Neuron (in vitro differentiated cells): ENCODE results near the gene LRRK1.

Experiments used
- H2AFZ ChIP-seq: one replicate; pipeline ENCODE4 v1.6.1; 2013; ENCODE audit warnings: low read depth, mild to moderate bottlenecking, inconsistent platforms, low read length, moderate library complexity
- H3K27me3 ChIP-seq: one replicate; pipeline ENCODE4 v1.6.1; 2013; ENCODE audit warnings: low read length; ENCODE audit not compliant: insufficient read depth
- H3K36me3 ChIP-seq: one replicate; pipeline ENCODE4 v1.6.1; 2013; ENCODE audit warnings: low read length; ENCODE audit not compliant: insufficient read depth
- H3K4me1 ChIP-seq: one replicate; pipeline ENCODE4 v1.6.1; 2013; ENCODE audit warnings: low read length; ENCODE audit not compliant: insufficient read depth
- H3K4me3 ChIP-seq: 2 replicates; pipeline ENCODE4 v1.5.1; 2013; ENCODE audit warnings: mild to moderate bottlenecking, low read length, moderate library complexity
- H3K9me3 ChIP-seq: one replicate; pipeline ENCODE4 v1.6.1; 2013; ENCODE audit warnings: low read length

The LRRK1 gene

DNA sequence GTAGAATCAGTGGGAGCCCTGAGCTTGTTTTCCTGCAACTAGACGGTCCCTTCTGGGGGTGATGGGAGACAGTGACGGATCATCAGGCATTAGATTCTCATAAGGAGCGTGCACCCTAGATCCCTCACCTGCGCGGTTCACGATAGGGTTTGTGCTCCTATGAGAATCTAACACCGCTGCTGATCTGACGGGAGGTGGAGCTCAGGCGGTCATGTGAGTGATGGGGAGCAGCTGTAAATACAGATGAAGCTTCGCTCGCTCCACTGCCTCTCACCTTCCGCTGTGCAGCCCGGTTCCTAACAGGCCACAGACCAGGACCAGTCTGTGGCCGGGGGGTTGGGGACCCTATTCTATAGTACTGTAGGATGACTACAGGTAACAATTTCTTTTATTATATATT lies 178.0 kb downstream of the LRRK1 start:
- peaks cover 8% of the 10 kb centered on the region for H3K4me1 ChIP-seq
- H3K36me3 ChIP-seq: no peaks in the 10 kb centered on the region

DNA sequence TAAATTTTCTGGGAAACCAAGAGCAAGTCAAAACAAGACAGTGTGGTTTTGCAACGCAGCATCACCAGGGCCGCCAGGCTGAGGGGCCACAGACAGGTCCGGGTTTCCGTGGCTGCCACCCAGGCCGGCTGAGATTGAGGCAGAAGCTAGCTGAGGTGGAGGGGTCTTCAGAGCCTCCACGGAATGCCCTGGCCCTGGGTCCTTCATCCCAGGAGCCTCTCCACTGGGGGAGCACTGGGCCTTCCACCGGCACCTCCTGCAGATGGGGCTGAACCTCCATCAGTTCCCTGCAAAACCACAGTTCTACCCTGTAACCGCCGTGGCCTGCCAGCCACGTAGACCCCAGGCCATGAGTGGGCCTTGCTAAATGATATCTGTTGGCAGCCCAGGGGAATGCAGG lies 180.0 kb downstream of the LRRK1 start:
- Histone ChIP-seq H2AFZ (no peak overlapping the region), H3K9me3 (peaks cover 1% of the 10 kb centered on the region), H3K27me3 (no peaks in the 10 kb centered on the region), H3K4me3 (no peak overlapping the region), H3K4me1 (no peaks in the 10 kb centered on the region), H3K36me3 (no peaks in the 10 kb centered on the region)

More for the DNA sequence above, 178.0 kb downstream of the LRRK1 start:
- no peak overlapping the region for H2AFZ ChIP-seq
- peaks cover 1% of the 10 kb centered on the region for H3K9me3 ChIP-seq
- H3K27me3 ChIP-seq: no peaks in the 10 kb centered on the region
- H3K4me3 ChIP-seq: no peak overlapping the region

DNA sequence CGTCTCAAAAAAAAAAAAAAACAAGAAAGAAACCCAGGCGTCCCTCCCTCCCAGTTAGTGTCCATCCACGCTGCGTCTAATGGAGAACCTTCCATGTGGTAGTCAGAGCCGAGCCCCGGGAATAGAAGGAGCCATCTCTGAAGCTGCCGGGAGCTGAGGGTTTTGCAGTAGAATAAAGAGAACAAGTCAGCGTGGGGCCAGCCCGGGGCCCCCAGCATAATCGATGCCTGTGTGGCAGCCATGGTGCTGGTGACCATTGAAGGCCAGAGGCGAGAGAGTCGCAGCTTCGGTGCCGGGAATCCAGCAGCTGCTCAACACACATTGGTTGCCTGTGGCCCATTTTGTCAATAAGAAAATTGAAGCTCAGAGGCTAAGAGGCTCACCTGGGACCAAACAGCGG lies 181.0 kb downstream of the LRRK1 start:
- H2AFZ ChIP-seq: no peak overlapping the region
- H3K9me3 ChIP-seq: peaks cover 1% of the 10 kb centered on the region
- no peaks in the 10 kb centered on the region for H3K36me3 ChIP-seq
- H3K27me3 ChIP-seq: no peaks in the 10 kb centered on the region
- peaks cover 4% of the 10 kb centered on the region for H3K4me1 ChIP-seq
- H3K4me3 ChIP-seq: no peak overlapping the region

DNA sequence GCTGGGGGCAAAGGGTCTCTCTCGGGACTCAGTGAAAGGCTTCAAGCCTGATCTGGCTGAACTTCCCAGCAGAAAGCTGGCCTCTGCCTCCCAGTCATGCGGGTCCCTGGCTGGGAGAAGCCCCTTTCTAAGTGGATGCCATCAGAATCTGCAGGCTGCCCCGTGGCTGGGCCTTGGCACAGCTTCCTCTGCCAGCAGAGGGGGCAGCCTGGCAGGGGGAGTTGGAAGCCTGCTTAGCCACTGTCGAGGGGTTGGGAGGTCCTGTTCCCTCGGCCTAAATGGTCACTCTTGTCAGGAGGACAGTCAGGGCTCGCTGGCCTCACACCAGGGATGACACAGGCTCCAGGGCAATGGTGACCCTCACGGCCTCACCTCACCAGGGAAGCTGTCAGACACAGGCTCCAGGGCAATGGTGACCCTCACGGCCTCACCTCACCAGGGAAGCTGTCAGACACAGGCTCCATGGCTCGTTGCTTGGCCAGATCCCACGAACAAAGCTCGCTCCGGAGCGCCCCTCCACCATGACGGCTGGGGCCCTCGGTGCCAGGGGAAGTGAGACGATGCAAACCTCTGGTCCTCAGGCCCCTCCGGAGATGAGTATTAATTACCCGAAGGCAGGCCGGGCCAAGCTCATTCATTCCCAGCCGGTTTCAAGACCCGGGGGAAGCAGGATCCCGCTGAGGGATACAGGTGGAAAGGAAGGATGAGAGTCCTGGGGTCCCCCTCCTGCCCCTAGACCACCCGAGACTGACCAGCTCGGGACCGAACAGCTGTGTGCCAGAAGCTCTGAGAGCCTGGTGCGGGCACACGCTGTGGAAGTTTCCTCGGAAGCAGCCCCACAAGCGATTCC lies 181.7 kb downstream of the LRRK1 start:
- H3K27me3 ChIP-seq: no peaks in the 10 kb centered on the region
- H3K9me3 ChIP-seq: peaks cover 1% of the 10 kb centered on the region
- peaks cover 11% of the 10 kb centered on the region for H3K4me1 ChIP-seq
- H2AFZ ChIP-seq: no peak overlapping the region
- H3K36me3 ChIP-seq: no peaks in the 10 kb centered on the region
- H3K4me3 ChIP-seq: no peak overlapping the region

DNA sequence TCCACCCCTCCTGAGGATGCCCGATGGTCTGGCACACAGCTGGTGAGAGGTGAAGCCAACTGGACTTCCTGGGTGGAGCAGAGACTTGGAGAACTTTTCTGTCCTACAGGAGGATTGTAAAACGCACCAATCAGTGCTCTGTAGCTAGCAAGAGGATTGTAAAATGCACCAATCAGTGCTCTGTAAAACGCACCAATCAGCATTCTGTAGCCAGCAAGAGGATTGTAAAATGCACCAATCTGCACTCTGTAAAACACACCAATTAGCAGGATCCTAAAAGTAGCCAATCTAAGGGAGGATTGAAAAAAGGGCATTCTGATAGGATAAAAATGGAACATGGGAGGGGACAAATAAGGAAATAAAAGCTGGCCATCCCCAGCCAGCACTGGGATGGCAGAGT lies 182.5 kb downstream of the LRRK1 start:
- H3K36me3 ChIP-seq: no peaks in the 10 kb centered on the region
- H3K4me3 ChIP-seq: no peak overlapping the region
- H3K9me3 ChIP-seq: peaks cover 1% of the 10 kb centered on the region
- no peaks in the 10 kb centered on the region for H3K27me3 ChIP-seq
- no peak overlapping the region for H2AFZ ChIP-seq
- H3K4me1 ChIP-seq: peaks cover 15% of the 10 kb centered on the region

DNA sequence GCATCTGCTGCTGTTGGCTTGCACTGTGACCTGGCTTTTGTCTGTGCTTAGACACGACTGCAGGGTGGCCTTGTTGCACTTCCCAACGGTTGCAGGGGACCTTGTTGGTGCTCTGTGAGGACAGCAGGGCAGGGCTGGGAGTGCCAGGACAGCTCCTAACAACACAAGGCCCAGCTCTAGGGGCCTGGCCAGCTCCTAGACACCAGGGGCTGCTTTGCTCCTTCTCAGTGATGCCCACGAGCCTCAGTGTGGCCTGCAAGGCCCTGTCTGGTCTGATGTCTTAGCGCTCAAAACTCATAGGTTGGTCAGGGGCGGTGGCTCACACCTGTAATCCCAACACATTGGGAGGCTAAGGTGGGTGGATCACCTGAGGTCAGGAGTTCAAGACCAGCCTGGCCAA lies 183.6 kb downstream of the LRRK1 start:
- H3K27me3 ChIP-seq: no peaks in the 10 kb centered on the region
- H3K4me3 ChIP-seq: no peak overlapping the region
- H3K9me3 ChIP-seq: peaks cover 1% of the 10 kb centered on the region
- H3K4me1 ChIP-seq: peaks cover 15% of the 10 kb centered on the region
- H2AFZ ChIP-seq: no peak overlapping the region
- H3K36me3 ChIP-seq: no peaks in the 10 kb centered on the region

DNA sequence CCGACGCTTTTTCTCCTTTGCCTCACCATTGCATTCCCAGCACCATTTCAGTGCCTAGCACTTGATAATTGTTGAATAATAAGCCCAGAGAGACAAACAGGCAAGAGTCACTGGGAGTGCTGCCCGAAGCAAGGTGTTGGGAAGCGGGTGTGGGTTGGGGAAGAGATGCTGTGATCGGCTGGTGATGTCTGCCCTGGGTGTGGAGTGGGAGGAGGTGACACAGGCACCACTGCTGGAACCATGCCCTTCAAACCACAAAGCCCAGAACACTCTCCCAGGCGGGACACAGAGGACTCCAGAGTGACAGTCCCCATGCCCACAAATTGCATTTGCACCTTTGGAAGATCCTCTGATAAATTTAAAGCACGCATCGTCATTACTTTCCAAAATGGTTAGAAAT lies 184.4 kb downstream of the LRRK1 start:
- Histone ChIP-seq H3K9me3 (peaks cover 4% of the 10 kb centered on the region), H3K27me3 (no peaks in the 10 kb centered on the region), H3K36me3 (no peaks in the 10 kb centered on the region), H3K4me1 (peaks cover 15% of the 10 kb centered on the region), H2AFZ (no peak overlapping the region), H3K4me3 (no peak overlapping the region)

DNA sequence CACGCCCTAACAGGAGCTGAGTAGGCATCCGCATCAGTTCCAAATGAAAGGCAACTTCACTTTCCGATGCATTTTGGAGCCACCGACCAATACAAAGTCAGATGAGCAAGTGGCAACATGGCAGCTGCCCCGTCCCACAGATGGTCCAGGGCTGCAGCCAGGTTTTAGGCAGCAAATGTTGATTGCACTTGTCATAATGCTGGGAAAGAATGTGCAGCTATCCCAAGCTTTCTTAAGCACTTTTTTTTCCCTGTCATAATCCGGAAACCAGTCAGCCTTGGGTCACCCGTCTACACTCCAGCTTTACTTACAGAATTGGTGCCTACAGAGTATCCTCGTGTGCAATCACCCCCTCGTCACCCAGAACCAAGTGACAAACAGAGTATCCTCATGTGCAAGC lies 185.0 kb downstream of the LRRK1 start:
- peaks cover 4% of the 10 kb centered on the region for H3K9me3 ChIP-seq
- no peak overlapping the region for H2AFZ ChIP-seq
- no peak overlapping the region for H3K4me3 ChIP-seq
- H3K36me3 ChIP-seq: no peaks in the 10 kb centered on the region
- peaks cover 15% of the 10 kb centered on the region for H3K4me1 ChIP-seq
- no peaks in the 10 kb centered on the region for H3K27me3 ChIP-seq

DNA sequence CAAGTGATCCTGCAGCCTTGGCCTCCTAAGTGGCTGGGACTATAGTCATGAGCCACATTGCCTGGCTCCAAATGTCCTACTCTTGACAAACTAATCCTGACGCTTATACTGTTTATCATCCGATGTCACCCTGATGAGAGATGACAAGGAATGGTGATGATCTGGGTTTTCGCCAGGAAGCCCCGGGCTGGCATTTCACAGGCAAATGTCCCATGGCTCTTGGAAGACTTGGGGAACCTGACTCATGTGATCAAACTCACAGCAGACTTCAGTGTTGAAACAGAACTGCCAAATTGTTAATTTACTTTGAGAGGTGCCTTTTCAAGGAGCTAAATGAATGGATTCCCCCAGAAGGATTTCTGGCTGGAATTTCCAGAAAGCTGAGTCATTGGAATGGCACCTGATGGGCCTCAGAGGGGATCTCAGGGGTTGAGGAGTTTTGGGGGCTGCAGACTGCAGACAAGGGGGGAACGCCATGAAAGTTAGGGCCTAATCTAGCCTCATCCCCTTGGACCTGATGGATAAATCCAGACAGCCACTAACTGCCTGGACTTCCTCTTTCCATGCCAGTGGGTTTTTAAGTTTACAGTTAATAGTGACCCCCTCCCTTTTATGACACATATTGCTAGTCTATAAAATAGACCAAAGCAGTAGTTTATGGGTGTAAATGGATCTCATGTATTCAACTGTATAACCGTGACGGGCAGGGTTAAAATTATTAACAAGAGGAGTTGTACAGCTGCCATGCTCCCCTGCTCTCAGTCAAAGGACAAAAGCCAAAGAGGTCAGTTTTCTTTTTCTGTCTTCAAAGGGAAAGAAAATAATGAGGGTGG lies 186.1 kb downstream of the LRRK1 start:
- peaks cover 15% of the 10 kb centered on the region for H3K4me1 ChIP-seq
- H2AFZ ChIP-seq: no peak overlapping the region
- no peak overlapping the region for H3K4me3 ChIP-seq
- H3K36me3 ChIP-seq: no peaks in the 10 kb centered on the region
- H3K9me3 ChIP-seq: peaks cover 4% of the 10 kb centered on the region
- H3K27me3 ChIP-seq: no peaks in the 10 kb centered on the region

DNA sequence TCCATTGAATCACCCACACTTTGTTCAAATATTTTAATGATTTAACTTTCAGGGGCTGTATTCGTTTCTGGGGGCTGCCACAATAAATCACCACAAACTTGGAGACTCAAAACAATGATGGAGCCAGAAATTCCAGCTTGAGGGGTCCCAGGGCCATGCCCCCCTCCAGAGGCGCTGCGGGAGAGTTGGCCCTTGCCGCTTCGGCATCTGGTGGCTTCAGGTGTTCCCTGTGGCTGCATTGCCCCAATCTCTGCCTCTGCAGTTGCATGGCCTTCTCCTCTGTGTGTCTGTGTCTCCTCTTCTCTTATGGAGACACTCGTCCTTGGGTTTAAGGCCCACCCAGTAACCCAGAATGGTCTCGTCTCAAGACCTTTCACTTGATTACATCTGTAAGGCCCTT lies 187.9 kb downstream of the LRRK1 start:
- H3K4me3 ChIP-seq: no peak overlapping the region
- H3K4me1 ChIP-seq: peaks cover 15% of the 10 kb centered on the region
- no peaks in the 10 kb centered on the region for H3K36me3 ChIP-seq

DNA sequence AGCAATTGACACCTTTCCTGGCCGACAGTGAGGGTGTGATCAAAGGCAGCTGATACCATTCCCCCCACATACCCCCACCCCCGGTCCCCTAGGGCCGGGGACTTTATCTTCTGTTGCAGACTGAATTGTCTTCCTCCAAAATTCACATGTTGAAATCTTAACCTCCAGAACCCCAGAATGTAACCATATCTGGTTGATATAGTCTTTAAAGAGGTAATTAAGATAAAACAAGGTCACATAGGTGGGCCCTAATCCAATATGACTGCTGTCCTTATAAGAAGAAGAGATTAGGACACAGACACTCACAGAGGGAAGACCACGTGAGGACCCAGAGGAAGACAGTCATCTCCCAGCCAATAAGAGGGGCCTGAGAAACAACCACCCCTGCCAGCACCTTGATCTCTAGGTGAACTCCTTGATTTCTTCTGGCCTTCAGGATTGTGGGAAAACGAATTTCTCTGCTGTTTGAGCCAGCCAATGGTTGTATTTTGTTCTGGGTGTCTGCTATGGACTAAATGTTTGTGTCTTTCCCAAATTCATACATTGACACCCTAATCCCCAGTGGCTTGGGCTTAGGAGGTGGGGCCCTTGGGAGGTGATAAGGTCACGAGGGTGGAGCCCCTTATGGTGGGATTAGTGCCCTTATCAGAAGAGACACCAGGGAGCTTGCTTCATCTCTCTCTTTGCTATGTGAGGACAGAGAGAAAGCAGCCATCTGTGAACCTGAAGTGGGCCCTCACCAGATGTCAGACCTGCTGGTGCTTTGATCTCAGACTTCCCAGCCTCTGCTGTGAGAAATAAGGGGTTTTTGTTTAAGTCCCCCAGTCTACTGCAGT lies 188.7 kb downstream of the LRRK1 start:
- Histone ChIP-seq H3K9me3 (peaks cover 2% of the 10 kb centered on the region), H3K4me3 (no peak overlapping the region), H3K27me3 (no peaks in the 10 kb centered on the region), H3K4me1 (peaks cover 15% of the 10 kb centered on the region), H3K36me3 (no peaks in the 10 kb centered on the region), H2AFZ (no peak overlapping the region)

More for the DNA sequence above, 187.9 kb downstream of the LRRK1 start:
- no peak overlapping the region for H2AFZ ChIP-seq
- H3K9me3 ChIP-seq: peaks cover 2% of the 10 kb centered on the region
- no peaks in the 10 kb centered on the region for H3K27me3 ChIP-seq

DNA sequence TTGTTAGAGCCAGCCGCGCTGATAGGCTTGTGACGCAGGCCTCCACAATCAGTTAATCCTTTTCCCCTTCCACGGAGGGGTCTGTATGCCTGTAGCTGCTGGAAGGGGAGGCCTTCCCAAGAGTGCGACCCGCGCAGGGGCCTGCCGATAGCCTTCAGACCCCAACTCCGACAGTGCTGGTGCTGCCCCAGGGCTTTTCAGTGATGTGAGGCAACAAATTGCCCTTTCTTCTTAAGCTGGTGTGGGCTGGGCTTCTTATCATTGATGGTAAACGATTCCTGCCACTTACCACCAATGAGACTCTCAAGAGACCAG lies 189.3 kb downstream of the LRRK1 start:
- Histone ChIP-seq H3K27me3 (no peaks in the 10 kb centered on the region), H3K4me1 (peaks cover 15% of the 10 kb centered on the region), H3K9me3 (peaks cover 2% of the 10 kb centered on the region), H3K4me3 (no peak overlapping the region), H2AFZ (no peak overlapping the region), H3K36me3 (no peaks in the 10 kb centered on the region)

DNA sequence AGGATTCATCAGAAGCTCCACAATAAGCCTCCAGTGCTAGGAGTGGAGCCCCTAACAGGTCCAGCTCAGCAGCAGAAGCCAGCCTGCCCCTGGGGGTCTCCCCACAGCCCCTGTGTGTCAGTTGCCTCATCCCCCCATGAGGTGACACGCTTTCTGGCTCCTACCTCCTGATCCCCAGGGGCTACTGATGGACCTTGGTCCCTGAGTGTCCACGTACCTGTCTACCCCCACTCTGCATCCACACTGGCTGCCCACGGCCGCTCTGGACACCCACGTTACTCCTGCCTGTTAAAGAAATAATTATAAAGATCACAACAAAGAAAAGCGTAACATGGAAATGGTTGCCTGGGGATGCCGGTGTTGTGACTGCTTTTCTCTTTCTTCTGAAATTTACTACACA lies 189.6 kb downstream of the LRRK1 start:
- no peaks in the 10 kb centered on the region for H3K27me3 ChIP-seq
- peaks cover 2% of the 10 kb centered on the region for H3K9me3 ChIP-seq
- H3K36me3 ChIP-seq: no peaks in the 10 kb centered on the region
- no peak overlapping the region for H3K4me3 ChIP-seq
- peaks cover 15% of the 10 kb centered on the region for H3K4me1 ChIP-seq
- H2AFZ ChIP-seq: no peak overlapping the region
